Femur (tissue), 1 donor: ENCODE data around the gene SUMO4.

Experiments used
- DNase-seq: peaks from one replicate; pipeline ENCODE4 v3.0.0-alpha.2; 2017

SUMO4 gene

GRCh38 chr6:149400050-149400449 is at the start of gene SUMO4:
Gene SUMO4 (plus strand): TSS chr6:149400262. CDS start chr6:149400392, 130 bp downstream.
- no peak for DNase-seq

GRCh38 chr6:149354009-149354408 is 46.1 kb upstream of the SUMO4 start:
- DNase-seq: no peak

- DNase-seq: no peak
These were observed 43.8 kb upstream of the SUMO4 start for GRCh38 chr6:149356081-149356750.

- DNase-seq: no peak
These were observed 42.1 kb upstream of the SUMO4 start for GRCh38 chr6:149357726-149358538.

GRCh38 chr6:149359440-149359839 is 40.6 kb upstream of the SUMO4 start:
- no peak for DNase-seq

- no peak for DNase-seq
These were observed 39.5 kb upstream of the SUMO4 start for GRCh38 chr6:149360536-149360935.

GRCh38 chr6:149362289-149362688 is 37.8 kb upstream of the SUMO4 start:
- DNase-seq: no peak

- DNase-seq: no peak
These were observed 36.9 kb upstream of the SUMO4 start for GRCh38 chr6:149363154-149363553.

- no peak for DNase-seq
These were observed 35.5 kb upstream of the SUMO4 start for GRCh38 chr6:149364557-149364956.

GRCh38 chr6:149365197-149365596 is 34.9 kb upstream of the SUMO4 start:
- no peak for DNase-seq

GRCh38 chr6:149366267-149366921 is 33.7 kb upstream of the SUMO4 start:
- no peak for DNase-seq

GRCh38 chr6:149368065-149368464 is 32.0 kb upstream of the SUMO4 start:
- no peak for DNase-seq

- no peak for DNase-seq
These were observed 28.9 kb upstream of the SUMO4 start for GRCh38 chr6:149371154-149371553.

- no peak for DNase-seq
These were observed 28.0 kb upstream of the SUMO4 start for GRCh38 chr6:149372062-149372461.

GRCh38 chr6:149373511-149373910 is 26.6 kb upstream of the SUMO4 start:
- no peak for DNase-seq

- no peak for DNase-seq
These were observed 20.1 kb upstream of the SUMO4 start for GRCh38 chr6:149379977-149380376.

- DNase-seq: no peak
These were observed 19.5 kb upstream of the SUMO4 start for GRCh38 chr6:149380523-149380922.

GRCh38 chr6:149383371-149383770 is 16.7 kb upstream of the SUMO4 start:
- no peak for DNase-seq

- no peak for DNase-seq
These were observed 15.6 kb upstream of the SUMO4 start for GRCh38 chr6:149384464-149384863.

GRCh38 chr6:149385998-149386646 is 13.9 kb upstream of the SUMO4 start:
- no peak for DNase-seq

- no peak for DNase-seq
These were observed 12.1 kb upstream of the SUMO4 start for GRCh38 chr6:149387779-149388512.

GRCh38 chr6:149389509-149390297 is 10.4 kb upstream of the SUMO4 start:
- no peak for DNase-seq
